K562 (cell line): Measurements from ENCODE around the gene DIP2C. TPM values are rescaled to one million over a fixed set of nuclear protein-coding genes. Genes with fewer than 3 reads are reported as not detected.
"Not testable (repeated sequence)": the region's sequence is repeated elsewhere in the genome, so short reads cannot be mapped to it uniquely, and the experiment has no call there.

ENCODE experiments used
- ATAC-seq: fragments of 200-7000 bp; cut with Tn5 transposase; 3 replicates; pipeline ENCODE4 v1.9.1; 2020; ENCODE audit warnings: moderate library complexity
- BruUV-seq: library from RNA; stranded (reverse); fragments of 400-500 nt; replicated peaks from 2 replicates; lab custom pipeline; 2021; lab: Mats Ljungman, UMichigan
- CTCF ChIA-PET: fragments of 300-600 bp; formaldehyde crosslinking; extraction: SDS; loops from one replicate; lab custom pipeline; 2021; ENCODE audit warnings: low intra/inter-chr PET ratio; lab: Yijun Ruan, JAX
- POLR2A ChIA-PET: fragments of 300-600, 350-650 bp; sonication (Branson Sonifier 250); formaldehyde crosslinking; extraction: SDS; loops from one replicate; lab custom pipeline; 2021; ENCODE audit warnings: antibody characterized with exemption, inconsistent platforms; lab: Yijun Ruan, JAX
- DNase-seq, 4 experiments: peaks; one replicate each; pipeline versions ENCODE4 v3.0.0 to v3.0.0-alpha.2; 2011 to 2018; ENCODE audit warnings: low spot score in 3 of 4, mixed read lengths in 3 of 4; ENCODE audit errors: extremely low read depth in 1 of 4
- FAIRE-seq: peaks from 2 replicates; lab custom pipeline; 2011; peaks lifted over from hg19 to GRCh38; lab: Jason Lieb, UNC
- H2AFZ ChIP-seq: 2 replicates; pipeline ENCODE4 v1.6.0; 2011; ENCODE audit warnings: low read depth, low read length, control low read depth, inconsistent platforms
- H3K27ac ChIP-seq: fragments of 200-600 bp; 3 replicates; pipeline ENCODE4 v1.8.0; 2011; ENCODE audit warnings: low read depth, mild to moderate bottlenecking, control low read depth, inconsistent platforms, low read length, moderate library complexity, mixed read lengths; ENCODE audit errors: extremely low read depth
- H3K27me3 ChIP-seq, 2 experiments: fragments of 300-600 bp in 1 of 2; 2 replicates in 1 of 2; 3 replicates in 1 of 2; pipeline versions ENCODE4 v1.6.0 to v1.8.0; 2011; ENCODE audit warnings: inconsistent platforms in 2 of 2, low read length in 2 of 2, mild to moderate bottlenecking in 1 of 2, mixed read lengths in 1 of 2, moderate library complexity in 1 of 2; ENCODE audit not compliant: control insufficient read depth in 2 of 2, insufficient read depth in 2 of 2
- H3K36me3 ChIP-seq: fragments of 300-600 bp; 3 replicates; pipeline ENCODE4 v1.8.0; 2011; ENCODE audit warnings: mild to moderate bottlenecking, low read length, inconsistent platforms; ENCODE audit not compliant: control insufficient read depth, insufficient read depth
- H3K4me1 ChIP-seq, 2 experiments: fragments of 200-600 bp in 1 of 2; replicated peaks in 1 of 2; 2 replicates in 1 of 2; 3 replicates in 1 of 2; pipeline versions ENCODE4 v1.5.1 to v1.8.0; 2011; ENCODE audit warnings: inconsistent platforms in 2 of 2, low read length in 2 of 2, mild to moderate bottlenecking in 1 of 2, mixed read lengths in 1 of 2, moderate library complexity in 1 of 2; ENCODE audit not compliant: control insufficient read depth in 2 of 2, insufficient read depth in 2 of 2
- H3K4me2 ChIP-seq: 2 replicates; pipeline ENCODE4 v1.6.1; 2011; ENCODE audit warnings: low read length, control low read depth, inconsistent platforms, mixed read lengths; ENCODE audit not compliant: insufficient read depth
- H3K4me3 ChIP-seq: fragments of 200-600 bp; sonication (generic), shearing (Covaris generic); 2 replicates; pipeline ENCODE4 v1.5.1; 2016; ENCODE audit warnings: control low read depth, inconsistent platforms
- H3K79me2 ChIP-seq: fragments of 200-600 bp; 3 replicates; pipeline ENCODE4 v1.8.0; 2011; ENCODE audit warnings: low read length, inconsistent platforms; ENCODE audit not compliant: control insufficient read depth, insufficient read depth
- H3K9ac ChIP-seq, 2 experiments: 2 replicates each; pipeline versions ENCODE4 v1.6.0 to v1.6.1; 2011; ENCODE audit warnings: low read depth in 2 of 2, low read length in 2 of 2, control low read depth in 1 of 2, inconsistent platforms in 1 of 2, mild to moderate bottlenecking in 1 of 2, mixed read lengths in 1 of 2; ENCODE audit not compliant: insufficient read depth in 1 of 2
- H3K9me1 ChIP-seq: one replicate; pipeline ENCODE4 v1.6.0; 2011; ENCODE audit warnings: inconsistent platforms, mild to moderate bottlenecking, low read length, moderate library complexity; ENCODE audit not compliant: control insufficient read depth, insufficient read depth
- H3K9me3 ChIP-seq: replicated peaks from 2 replicates; pipeline ENCODE4 v1.5.1; 2011; ENCODE audit warnings: low read depth, low read length, inconsistent platforms; ENCODE audit not compliant: control insufficient read depth, insufficient read depth
- H4K20me1 ChIP-seq: replicated peaks from 2 replicates; pipeline ENCODE4 v1.6.1; 2011; ENCODE audit warnings: low read length, inconsistent platforms, mixed read lengths; ENCODE audit not compliant: control insufficient read depth, insufficient read depth
- ATF4 ChIP-seq: fragments of 450-650 bp; formaldehyde crosslinking; IDR thresholded peaks from 2 replicates; pipeline ENCODE4 v1.4.0; 2022; ENCODE audit warnings: mild to moderate bottlenecking, moderate library complexity
- ELK3 ChIP-seq: fragments of 450-650 bp; formaldehyde crosslinking; IDR thresholded peaks from 2 replicates; pipeline ENCODE4 v1.4.0; 2020; ENCODE audit warnings: mild to moderate bottlenecking
- RBM22 ChIP-seq: fragments of 200-400 bp; formaldehyde crosslinking; IDR thresholded peaks from 2 replicates; pipeline ENCODE4 v1.6.1; 2018; ENCODE audit warnings: low read length, low read depth; ENCODE audit not compliant: poor library complexity, severe bottlenecking
- TAF1 ChIP-seq: IDR thresholded peaks from 2 replicates; pipeline ENCODE4 v1.6.1; 2011; ENCODE audit warnings: mild to moderate bottlenecking, low read length, moderate library complexity; ENCODE audit not compliant: insufficient read depth, control insufficient read depth, severe bottlenecking; ENCODE audit errors: extremely low read depth
- ZNF583 ChIP-seq: fragments of 250-450 bp; sonication (Bioruptor Pico); IDR thresholded peaks from 2 replicates; pipeline ENCODE4 v1.4.0; 2020
- ZNF592 ChIP-seq: fragments of 450-650 bp; IDR thresholded peaks from 2 replicates; pipeline ENCODE4 v1.6.1; 2017; ENCODE audit warnings: antibody characterized with exemption, mild to moderate bottlenecking
- ZNF780A ChIP-seq: fragments of 250-450 bp; sonication (Bioruptor Pico); IDR thresholded peaks from 2 replicates; pipeline ENCODE4 v1.5.0; 2021; ENCODE audit warnings: mild to moderate bottlenecking
- whole genome bisulfite sequencing: fragments of 100-300 bp; shearing (Covaris generic); methylation state at CpG from one replicate; pipeline ENCODE4 v1.1.6; 2016; ENCODE audit warnings: low coverage, mixed read lengths; ENCODE audit not compliant: insufficient coverage; ENCODE audit errors: missing lambda C conversion rate; 5-methylcytosine and 5-hydroxymethylcytosine counted together
- in situ Hi-C: fragments of 300-500 bp; cut with MboI; formaldehyde crosslinking; loops from 4 replicates; pipeline ENCODE4 v1.15.0; 2018; ENCODE audit warnings: inconsistent platforms, mixed read lengths
- intact Hi-C: fragments of 100-400 bp; cut with micrococcal nuclease; formaldehyde crosslinking; loops from 2 replicates; pipeline ENCODE4 v1.14.2; 2022
- polyA plus RNA-seq, 8 experiments: library from polyadenylated mRNA; depleted of rRNA in 4 of 8; stranded (reverse) in 5 of 8; unstranded in 3 of 8; fragments of >200 nt; fragmentation: Nextera tagmentation in 2 of 8; fragmentation: Illumina TruSeq in 1 of 8; extraction: Ambion mirVana in 2 of 8; extraction: Trizol in 1 of 8; gene quantifications; 2 replicates each; pipeline versions ENCODE4 v1.2.1 to v1.2.3, GENCODE V29; 2011 to 2014; ENCODE audit warnings: inconsistent platforms in 1 of 8, missing spikeins in 1 of 8
- total RNA-seq, 7 experiments: library from RNA; depleted of rRNA in 6 of 7; stranded (reverse); fragments of >200 nt in 6 of 7; fragmentation: Illumina TruSeq in 2 of 7; extraction: Trizol in 2 of 7; gene quantifications; 2 replicates each; pipeline versions ENCODE4 v1.2.1 to v1.2.3, GENCODE V29; 2011 to 2021; ENCODE audit warnings: low replicate concordance in 1 of 7

The DIP2C gene
- total and polyA plus RNA-seq, 9 of the 15 experiments (the other 6 are each of a cell fraction or from before 2014, with no cell fraction given): 0.01 TPM; not detected in 8

DNA sequence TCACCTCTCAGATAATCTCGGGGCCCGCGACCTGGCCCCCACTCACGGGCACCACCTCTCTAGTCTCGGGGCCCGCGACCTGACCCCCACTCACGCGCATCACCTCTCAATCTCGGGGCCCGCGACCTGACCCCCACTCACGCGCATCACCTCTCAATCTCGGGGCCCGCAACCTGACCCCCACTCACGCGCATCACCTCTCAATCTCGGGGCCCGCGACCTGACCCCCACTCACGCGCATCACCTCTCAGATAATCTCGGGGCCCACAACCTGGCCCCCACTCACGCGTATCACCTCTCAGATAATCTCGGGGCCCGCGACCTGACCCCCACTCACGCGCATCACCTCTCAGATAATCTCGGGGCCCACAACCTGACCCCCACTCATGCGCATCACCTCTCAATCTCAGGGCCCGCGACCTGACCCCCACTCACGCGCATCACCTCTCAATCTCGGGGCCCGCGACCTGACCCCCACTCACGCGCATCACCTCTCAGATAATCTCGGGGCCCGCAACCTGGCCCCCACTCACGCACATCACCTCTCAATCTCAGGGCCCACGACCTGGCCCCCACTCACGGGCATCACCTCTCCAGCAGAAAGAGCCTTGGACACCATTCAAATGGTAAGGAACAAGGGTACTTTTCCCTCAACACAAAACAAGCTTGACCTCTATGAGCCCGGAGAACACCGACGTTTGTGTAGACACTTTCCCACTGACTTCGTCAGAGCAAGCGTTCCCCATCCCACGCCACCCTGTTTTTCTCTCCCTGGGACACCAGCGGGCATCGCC lies 104.8 kb downstream of the DIP2C start:
- intact Hi-C loops, H4K20me1 ChIP-seq, H3K4me2 ChIP-seq, H3K27ac ChIP-seq, DNase-seq, H3K4me3 ChIP-seq, H3K36me3 ChIP-seq, H3K9ac ChIP-seq, ATAC-seq, H3K9me3 ChIP-seq, FAIRE-seq, POLR2A ChIA-PET, BruUV-seq, H3K9me1 ChIP-seq, in situ Hi-C loops, H3K4me1 ChIP-seq, H3K79me2 ChIP-seq, H2AFZ ChIP-seq: not testable (repeated sequence)
- WGBS: 6% methylated on average over 23 of the region's 55 CpGs
- CTCF ChIA-PET: interaction anchor here (0.6 kb wide), 1 partner anchor 73 kb away, joined by 3 read pairs; no protein-coding TSS in a partner anchor
- peaks cover 14 to 53% of the 10 kb centered on the region in 2 experiments; a peak in 4 of 5 replicates for H3K27me3 ChIP-seq

- Histone ChIP-seq H3K79me2 (no peaks in the 10 kb centered on the region), H3K9me3 (peaks cover 10% of the 10 kb centered on the region; the same call in 1 of the 2 replicates), H2AFZ (no peak overlapping the region), H3K4me3 (no peak overlapping the region), H3K27me3 (peaks cover 9 to 43% of the 10 kb centered on the region in 2 experiments; a peak in 4 of 5 replicates), H3K27ac (no peak overlapping the region), H3K9ac (no peak overlapping the region), H3K36me3 (no peaks in the 10 kb centered on the region), H3K4me1 (peaks cover 0 to 6% of the 10 kb centered on the region in 2 experiments; a peak in 1 of 5 replicates), H3K9me1 (no peaks in the 10 kb centered on the region), H4K20me1 (no peaks in the 10 kb centered on the region; the same call in 1 of the 2 replicates), H3K4me2 (no peak overlapping the region)
- 1% methylated on average over 14 of the region's 14 CpGs for WGBS
- DNase-seq (no peak), FAIRE-seq (no peak), ATAC-seq (no peak)
- intact Hi-C loops: no loop called here
- BruUV-seq: no TSS peak
- ChIA-PET POLR2A (no interaction called here), CTCF (no interaction called here)
- in situ Hi-C loops: no loop called here
- no peak for TF ChIP-seq ZNF592
- no peak for TF ChIP-seq ELK3 (CRISPR knock-in tag)
- no peak for TF ChIP-seq ATF4 (CRISPR knock-in tag)
- no peak for TF ChIP-seq TAF1
- TF ChIP-seq RBM22: no peak
- no peak for TF ChIP-seq ZNF583 (CRISPR knock-in tag)
- TF ChIP-seq ZNF780A (CRISPR knock-in tag): no peak
Measured at GRCh38 chr10:583433-583832, 106.0 kb downstream of the DIP2C start.
